22Rv1 (cell line): ENCODE measurements around the gene IRF1.

Experiments
- H3K27ac ChIP-seq: fragments of 450-650 bp; 2 replicates; pipeline ENCODE4 v1.5.1; 2017
- CTCF ChIP-seq: fragments of 450-650 bp; IDR thresholded peaks from 2 replicates; pipeline ENCODE4 v1.5.1; 2017; ENCODE audit warnings: mild to moderate bottlenecking
- ZFX ChIP-seq: fragments of 450-650 bp; IDR thresholded peaks from 2 replicates; pipeline ENCODE4 v1.6.1; 2017; ENCODE audit warnings: antibody characterized with exemption, borderline replicate concordance

IRF1 gene

DNA sequence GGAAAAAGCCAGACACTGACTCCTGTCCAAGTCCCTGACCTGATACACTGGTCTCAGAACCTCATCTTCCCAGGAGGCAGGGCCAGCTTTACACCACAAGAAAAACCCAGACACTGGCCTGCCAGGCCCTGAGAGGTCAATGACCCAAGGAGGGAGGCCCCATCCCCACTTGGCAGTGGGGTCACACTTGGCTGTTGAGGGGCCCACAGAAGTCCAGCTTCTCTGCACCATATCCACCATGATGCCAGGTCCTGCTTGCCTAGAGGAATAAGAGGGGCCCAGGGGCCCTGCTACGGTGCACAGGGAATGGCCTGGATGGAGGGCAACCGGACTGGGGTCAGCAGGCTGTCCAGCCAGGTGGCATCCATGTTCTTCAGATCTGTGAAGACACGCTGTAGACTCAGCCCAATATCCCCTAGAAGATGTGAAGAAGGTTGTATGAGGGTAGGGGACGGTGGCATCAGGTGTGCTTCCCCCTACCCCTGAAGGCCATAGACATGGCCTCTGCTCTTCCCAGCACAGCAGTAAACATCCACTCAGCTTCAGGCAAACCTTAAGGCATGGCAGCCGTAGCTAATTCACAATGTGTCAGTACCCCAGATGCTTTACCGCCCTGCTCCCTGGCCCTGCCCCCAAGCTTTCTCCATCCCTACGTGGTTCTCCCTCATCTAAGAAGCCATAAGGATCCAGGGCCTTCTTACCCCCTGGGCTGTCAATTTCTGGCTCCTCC, 6.7 kb downstream of the IRF1 start:
- TF ChIP-seq CTCF (no peak), ZFX (no peak)
- no peak overlapping the region for H3K27ac ChIP-seq

DNA sequence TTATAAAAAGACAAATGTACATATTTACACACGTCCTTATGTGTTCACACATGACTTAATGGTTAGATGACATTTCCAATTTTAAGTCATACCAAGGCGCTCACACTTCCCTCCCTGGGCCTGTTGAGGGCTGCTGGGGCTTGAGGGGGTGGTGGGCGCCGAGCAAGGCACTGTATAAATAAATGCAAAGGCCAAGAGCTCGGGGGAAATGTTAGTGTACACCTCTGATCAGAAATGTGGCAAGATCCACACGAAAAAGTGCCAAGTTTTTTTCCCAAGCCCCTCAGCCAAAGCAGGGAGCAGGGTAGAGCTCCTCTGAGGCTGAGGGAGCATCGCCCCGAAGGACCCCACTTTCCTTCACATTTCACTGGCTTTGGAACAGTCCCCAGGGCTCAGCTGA, 7.5 kb downstream of the IRF1 start:
- no peak overlapping the region for H3K27ac ChIP-seq
- TF ChIP-seq CTCF = no peak
- TF ChIP-seq ZFX = no peak

GRCh38 chr5:132481596-132482211, 8.9 kb downstream of the IRF1 start:
- TF ChIP-seq ZFX (no peak), CTCF (no peak)
- H3K27ac ChIP-seq = no peak overlapping the region

DNA sequence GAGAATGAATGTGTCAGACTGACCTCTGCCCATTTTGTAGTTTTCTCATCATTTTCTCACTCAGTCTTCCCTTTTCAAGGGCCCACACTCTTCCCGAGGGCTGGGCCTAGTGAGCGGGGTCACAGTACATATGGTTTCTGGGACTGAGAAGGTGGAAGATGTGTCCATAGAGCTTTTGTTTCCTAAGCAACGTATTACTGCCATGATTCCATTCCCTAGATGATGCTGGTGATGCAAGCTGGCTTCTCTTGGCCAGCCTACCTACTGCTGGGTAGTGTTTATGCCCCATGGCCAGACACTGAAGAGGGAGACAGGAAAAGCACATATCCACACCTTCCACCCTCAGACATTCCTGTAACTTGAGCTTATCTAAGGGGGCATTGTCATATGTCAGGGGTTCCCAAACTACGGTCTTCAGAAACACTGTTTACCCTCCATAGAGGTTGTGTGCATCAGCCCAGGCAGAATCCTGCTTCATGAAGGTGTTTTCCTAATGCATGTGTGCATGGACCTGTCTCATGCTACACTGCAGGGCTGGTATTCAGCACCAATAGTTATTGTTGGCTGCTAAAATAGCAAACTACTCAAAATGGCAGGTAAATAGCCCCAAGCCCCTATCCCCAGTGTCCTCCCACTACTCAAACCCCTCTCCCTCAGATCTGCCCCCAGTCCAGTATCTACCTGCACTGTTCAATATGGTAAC, 9.5 kb downstream of the IRF1 start:
- TF ChIP-seq CTCF = no peak
- no peak overlapping the region for H3K27ac ChIP-seq

- TF ChIP-seq ZFX = no peak
- TF ChIP-seq CTCF = no peak
- H3K27ac ChIP-seq = no peak overlapping the region
Measured at GRCh38 chr5:132480546-132480892, 10.1 kb downstream of the IRF1 start.

- no peak for TF ChIP-seq ZFX
- TF ChIP-seq CTCF = no peak
- H3K27ac ChIP-seq = no peak overlapping the region
Measured at GRCh38 chr5:132480042-132480441, 10.5 kb downstream of the IRF1 start.

GRCh38 chr5:132479111-132479951, 11.2 kb downstream of the IRF1 start:
- no peak for TF ChIP-seq CTCF
- no peak for TF ChIP-seq ZFX
- no peak overlapping the region for H3K27ac ChIP-seq
